Posterior vena cava (tissue), 2 donors: ENCODE results near the gene XAGE2. TPM values are rescaled to one million over a fixed set of nuclear protein-coding genes. Genes with fewer than 3 reads are reported as not detected.
"Not testable (repeated sequence)": the region's sequence is repeated elsewhere in the genome, so short reads cannot be mapped to it uniquely, and the experiment has no call there.

ENCODE experiments used
- DNase-seq: peaks from one replicate; pipeline ENCODE4 v3.0.0-alpha.2; 2020; ENCODE audit warnings: low spot score
- intact Hi-C, 2 donors: fragments of 100-400 bp; cut with DNase I; formaldehyde crosslinking; loops; one replicate each; pipeline versions ENCODE4 v1.14.1 to v1.14.2; 2022 to 2023
- long read RNA-seq, 2 donors: library from polyadenylated mRNA; unstranded; transcript quantifications; one replicate each; pipeline ENCODE4 v2.0.0, GENCODE V29; 2020 to 2021
- total RNA-seq, 2 donors: library from RNA; stranded (reverse); fragmentation: NEBNext Ultra II Directional; extraction: Animal tissue kit (Norgen Biotek cat#: 25700); gene quantifications; one replicate each; pipeline ENCODE4 v1.2.1, GENCODE V29; 2021
- donor health status: DM: yes; HTN: yes; CAD: no.
- donor health status: DM: yes; HTN: yes; CAD: no.

XAGE2 gene
- not detected for total RNA-seq
- long read RNA-seq, donor 1 = 0 reads
- long read RNA-seq, donor 2 = 0 reads

- DNase-seq = no peak
These were observed at the start of gene XAGE2 for GRCh38 chrX:52368368-52369055. Gene XAGE2 (plus strand): TSS chrX:52369021. CDS start chrX:52370015, 994 bp downstream.

GRCh38 chrX:52337410-52337809 is 31.4 kb upstream of the XAGE2 start:
- DNase-seq = no peak
- intact Hi-C loops = no loop called here

More at GRCh38 chrX:52368368-52369055, at the start of gene XAGE2:
- intact Hi-C loops = no loop called here

- intact Hi-C loops = no loop called here
- no peak for DNase-seq
These were observed 27.3 kb upstream of the XAGE2 start for GRCh38 chrX:52341493-52341892.

- intact Hi-C loops, DNase-seq: not testable (repeated sequence)
These were observed 25.7 kb upstream of the XAGE2 start for GRCh38 chrX:52343131-52343530.

- intact Hi-C loops, DNase-seq: not testable (repeated sequence)
These were observed 23.4 kb upstream of the XAGE2 start for GRCh38 chrX:52345402-52345801.

GRCh38 chrX:52346174-52347165 is 22.4 kb upstream of the XAGE2 start:
- intact Hi-C loops = no loop called here
- no peak for DNase-seq

- no peak for DNase-seq
- intact Hi-C loops = no loop called here
These were observed 19.1 kb upstream of the XAGE2 start for GRCh38 chrX:52349681-52350080.

- no peak for DNase-seq
- intact Hi-C loops = no loop called here
These were observed 16.3 kb upstream of the XAGE2 start for GRCh38 chrX:52352551-52352950.

GRCh38 chrX:52353838-52354237 is 15.0 kb upstream of the XAGE2 start:
- intact Hi-C loops = no loop called here

GRCh38 chrX:52355108-52355507 is 13.7 kb upstream of the XAGE2 start:
- no peak for DNase-seq
- intact Hi-C loops = no loop called here

More at GRCh38 chrX:52353838-52354237, 15.0 kb upstream of the XAGE2 start:
- DNase-seq = no peak

- no peak for DNase-seq
- intact Hi-C loops = no loop called here
These were observed 9.1 kb upstream of the XAGE2 start for GRCh38 chrX:52359614-52360232.

- intact Hi-C loops = no loop called here
- no peak for DNase-seq
These were observed 6.9 kb upstream of the XAGE2 start for GRCh38 chrX:52361941-52362340.

GRCh38 chrX:52363247-52363883 is 5.5 kb upstream of the XAGE2 start:
- no peak for DNase-seq
- intact Hi-C loops = no loop called here

GRCh38 chrX:52378870-52379269 is 10.0 kb downstream of the XAGE2 start:
- intact Hi-C loops = no loop called here
- DNase-seq = no peak

GRCh38 chrX:52380993-52381392 is 12.2 kb downstream of the XAGE2 start:
- intact Hi-C loops = no loop called here
- no peak for DNase-seq

- intact Hi-C loops = no loop called here
- no peak for DNase-seq
These were observed 41.9 kb downstream of the XAGE2 start for GRCh38 chrX:52410439-52411394.

GRCh38 chrX:52415304-52415703 is 46.5 kb downstream of the XAGE2 start:
- intact Hi-C loops = no loop called here
- DNase-seq = no peak

- no peak for DNase-seq
- intact Hi-C loops = no loop called here
These were observed 48.0 kb downstream of the XAGE2 start for GRCh38 chrX:52416816-52417215.
